GM21423 (cell line): Measurements from ENCODE around the gene HCN2.
"Not testable (repeated sequence)": the region's sequence is repeated elsewhere in the genome, so short reads cannot be mapped to it uniquely, and the experiment has no call there.

Experiments used
- ATAC-seq: cut with Tn5 transposase; IDR thresholded peaks from one replicate; pipeline ENCODE4 v1.9.1; 2021; ENCODE audit warnings: mild to moderate bottlenecking, moderate library complexity; ENCODE audit not compliant: unreplicated experiment

HCN2 gene

GRCh38 chr19:584240-585001 lies 5.3 kb upstream of the HCN2 start:
- ATAC-seq = no peak

DNA sequence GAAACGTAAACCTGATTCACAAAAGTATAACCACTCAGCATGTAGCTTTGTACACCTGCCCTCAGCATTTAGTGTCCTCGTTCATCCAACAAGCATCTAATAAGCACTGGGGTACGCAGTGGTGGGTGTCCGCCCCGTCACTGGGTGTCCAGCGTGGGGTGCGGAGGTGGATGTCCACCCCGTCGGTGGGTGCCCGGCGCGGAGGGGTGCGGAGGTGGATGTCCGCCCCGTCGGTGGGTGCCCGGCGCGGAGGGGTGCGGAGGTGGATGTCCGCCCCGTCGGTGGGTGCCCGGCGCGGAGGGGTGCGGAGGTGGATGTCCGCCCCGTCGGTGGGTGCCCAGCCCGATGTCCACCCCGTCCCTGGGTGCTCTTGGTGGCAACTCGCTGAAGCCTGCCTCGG lies 4.5 kb upstream of the HCN2 start:
- not testable (repeated sequence) for ATAC-seq

GRCh38 chr19:585551-586110 lies 4.0 kb upstream of the HCN2 start:
- ATAC-seq = no peak

DNA sequence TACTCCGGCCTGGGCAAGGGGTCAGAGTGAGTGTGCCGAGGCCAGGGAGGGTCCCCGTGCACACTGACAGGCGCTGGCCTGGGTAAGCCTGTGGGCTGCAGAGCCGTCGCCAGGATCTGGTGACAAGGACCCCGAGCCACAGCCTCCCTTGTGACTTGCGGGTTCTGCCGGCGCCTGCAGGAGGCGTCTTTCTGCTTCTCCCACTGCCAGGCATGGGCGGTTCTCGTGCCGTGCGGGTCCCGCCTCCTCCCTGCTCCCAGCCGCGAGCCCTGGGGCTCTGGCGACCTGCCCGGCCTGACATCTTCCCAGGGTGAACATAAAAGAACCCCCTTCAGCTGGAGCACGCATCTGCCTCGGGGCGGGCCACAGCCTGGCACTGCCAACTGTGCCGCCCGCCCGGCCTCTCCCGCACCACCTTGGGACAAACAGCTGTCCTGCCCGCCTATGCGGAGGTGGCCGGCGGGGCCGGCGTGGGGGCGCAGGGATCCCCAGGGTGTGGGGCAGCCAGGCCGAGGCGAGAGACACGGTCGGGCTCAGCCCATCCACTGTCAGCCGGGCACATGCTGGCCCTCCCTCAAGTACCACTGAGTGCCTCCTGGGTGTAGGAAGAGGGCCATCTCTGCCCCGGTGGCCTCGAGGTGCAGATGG lies 1.5 kb upstream of the HCN2 start:
- no peak for ATAC-seq

GRCh38 chr19:588741-589692 lies 664 bp upstream of the HCN2 start:
- no peak for ATAC-seq

DNA sequence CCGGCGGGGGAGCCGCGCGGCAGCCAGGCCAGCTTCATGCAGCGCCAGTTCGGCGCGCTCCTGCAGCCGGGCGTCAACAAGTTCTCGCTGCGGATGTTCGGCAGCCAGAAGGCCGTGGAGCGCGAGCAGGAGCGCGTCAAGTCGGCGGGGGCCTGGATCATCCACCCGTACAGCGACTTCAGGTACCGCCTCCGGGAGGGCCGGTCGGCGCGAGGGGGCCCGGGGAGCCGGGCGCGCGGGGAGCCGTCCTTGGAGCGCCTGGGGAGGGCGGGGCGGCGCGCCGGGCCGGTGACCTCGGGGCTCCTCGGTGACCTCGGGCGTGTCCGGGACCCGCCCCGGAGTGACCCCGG lies 690 bp downstream of the HCN2 start:
- no peak for ATAC-seq

DNA sequence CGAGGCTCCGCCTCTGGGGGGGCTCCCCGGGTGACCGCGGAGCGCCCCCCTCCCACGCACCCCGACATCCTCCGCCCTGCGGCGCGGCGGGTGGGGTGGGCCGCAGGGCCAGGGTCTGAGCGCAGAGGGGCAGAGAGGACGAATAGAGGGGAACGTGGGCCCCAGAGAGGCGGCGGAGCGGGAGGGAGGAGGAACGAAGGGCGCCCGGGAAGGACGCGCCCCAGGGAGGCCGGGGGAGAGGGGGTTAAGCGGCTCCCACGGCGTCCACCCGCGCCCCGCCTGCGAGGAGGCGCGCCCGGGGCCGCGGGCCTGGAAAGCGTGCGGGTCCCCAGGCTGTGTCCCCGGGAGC lies 1.0 kb downstream of the HCN2 start:
- no peak for ATAC-seq

GRCh38 chr19:591099-591958 lies 1.6 kb downstream of the HCN2 start:
- ATAC-seq = no peak

- ATAC-seq = no peak
Observed at GRCh38 chr19:592101-592500, 2.4 kb downstream of the HCN2 start.

- no peak for ATAC-seq
Observed at GRCh38 chr19:593055-593454, 3.4 kb downstream of the HCN2 start.

- ATAC-seq = no peak
Observed at GRCh38 chr19:593505-593904, 3.8 kb downstream of the HCN2 start.

DNA sequence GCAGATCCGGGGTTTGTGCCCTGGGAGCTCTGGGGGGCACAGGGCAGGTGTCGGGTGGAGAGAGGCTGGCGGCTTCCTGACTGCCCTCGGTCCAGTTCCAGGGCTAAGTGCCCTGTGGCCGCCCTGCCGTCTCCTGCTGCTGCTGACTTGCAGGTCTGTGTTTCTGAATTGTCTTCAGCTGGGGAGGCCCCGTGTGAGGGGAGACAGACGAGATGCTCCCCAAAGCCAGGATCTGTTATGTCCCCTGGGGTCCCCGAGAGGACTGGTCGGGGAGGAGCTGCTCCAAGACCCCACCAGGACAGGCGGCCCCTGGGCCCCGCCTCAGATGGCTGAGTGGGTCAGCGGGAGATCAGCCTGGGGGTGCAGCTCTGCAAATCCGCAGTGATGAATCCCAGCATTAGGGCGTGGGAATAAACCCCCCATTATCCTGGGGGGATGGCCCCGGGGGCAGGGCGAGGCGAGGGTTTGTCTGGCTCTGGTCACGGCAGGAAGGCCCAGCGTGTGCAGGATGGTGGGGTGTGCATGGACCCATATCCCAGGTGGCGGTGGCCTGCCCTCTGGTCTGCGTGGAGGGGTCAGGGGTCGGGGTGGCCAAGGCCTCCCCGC lies 4.7 kb downstream of the HCN2 start:
- no peak for ATAC-seq

DNA sequence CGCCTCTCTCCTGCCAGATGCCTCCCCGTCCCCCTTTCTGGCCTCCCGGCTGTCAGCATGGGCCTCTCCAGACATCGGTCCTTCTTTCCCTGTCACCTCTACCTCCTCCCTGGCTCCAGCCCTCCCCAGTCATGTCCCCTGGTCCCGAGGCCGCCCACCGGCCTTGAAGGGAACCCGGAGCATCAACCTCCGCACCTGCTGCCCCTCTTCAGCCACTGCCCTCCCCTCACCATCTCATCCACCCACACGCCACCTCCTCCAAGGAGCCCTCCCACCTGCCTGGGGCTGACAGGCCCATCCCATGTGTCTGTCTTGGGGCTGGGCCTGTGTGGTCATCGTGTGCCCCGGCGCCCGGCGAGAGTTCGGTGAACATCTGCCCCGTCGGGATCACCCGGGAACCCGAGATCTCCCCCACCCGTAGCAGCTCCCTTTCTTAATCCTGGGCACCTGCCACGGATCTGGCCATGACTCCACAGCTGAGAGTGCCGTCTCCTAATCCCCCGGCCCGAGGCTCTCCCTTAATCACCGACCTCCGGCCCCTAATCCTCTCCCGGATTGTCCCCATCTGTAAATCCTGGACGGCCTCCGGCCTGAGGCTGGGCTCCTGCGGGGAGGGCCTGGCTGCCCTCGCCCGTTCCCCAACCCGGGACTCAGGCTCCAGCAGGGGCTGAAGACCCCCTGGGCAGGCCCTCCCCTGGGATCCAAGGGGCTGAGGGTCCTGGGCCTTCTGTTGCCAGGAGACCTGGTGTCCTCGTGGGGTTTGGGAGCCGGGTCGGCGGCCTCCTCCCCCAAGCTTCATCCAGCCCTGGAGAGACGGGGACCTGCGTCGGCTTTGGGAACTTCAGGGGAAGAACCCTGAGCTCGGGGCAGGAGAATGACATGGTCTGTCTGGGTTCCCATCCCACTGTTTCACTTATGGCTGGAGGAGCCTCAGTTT lies 5.9 kb downstream of the HCN2 start:
- no peak for ATAC-seq

GRCh38 chr19:596263-596655 lies 6.6 kb downstream of the HCN2 start:
- no peak for ATAC-seq

DNA sequence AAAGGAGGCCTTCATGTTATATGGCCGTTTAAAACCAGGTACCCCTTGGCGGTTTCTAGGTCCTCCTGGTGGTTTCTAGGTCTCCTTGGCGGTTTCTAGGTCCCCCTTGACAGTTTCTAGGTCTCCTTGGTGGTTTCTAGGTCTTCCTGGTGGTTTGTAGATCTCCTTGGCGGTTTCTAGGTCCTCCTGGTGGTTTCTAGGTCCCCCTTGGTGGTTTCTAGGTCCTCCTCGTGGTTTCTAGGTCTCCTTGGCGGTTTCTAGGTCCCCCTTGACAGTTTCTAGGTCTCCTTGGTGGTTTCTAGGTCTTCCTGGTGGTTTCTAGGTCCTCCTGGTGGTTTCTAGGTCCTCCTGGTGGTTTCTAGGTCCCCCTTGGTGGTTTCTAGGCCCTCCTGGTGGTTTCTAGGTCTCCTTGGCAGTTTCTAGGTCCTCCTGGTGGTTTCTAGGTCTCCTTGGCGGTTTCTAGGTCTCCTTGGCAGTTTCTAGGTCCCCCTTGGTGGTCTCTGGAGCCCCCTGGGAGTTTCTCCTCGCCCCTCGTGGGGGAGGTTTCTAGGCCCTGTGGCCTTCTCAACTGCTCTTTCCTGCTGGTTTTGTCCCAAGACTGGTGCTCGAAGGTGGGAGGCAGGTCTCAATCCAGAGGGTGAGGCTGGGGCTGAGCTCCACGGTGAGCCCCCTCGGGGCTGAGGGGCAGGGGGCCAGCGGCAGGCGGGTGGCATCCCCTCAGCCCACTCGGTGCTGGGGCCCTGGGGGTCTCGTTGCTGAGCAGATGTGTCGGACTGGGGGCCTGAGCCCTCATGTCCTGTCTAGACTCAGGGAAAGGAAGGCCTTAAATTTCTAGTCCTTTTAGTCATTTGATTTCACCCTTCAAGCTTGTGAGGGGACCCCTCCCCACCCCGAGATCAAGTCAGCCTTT lies 8.0 kb downstream of the HCN2 start:
- no peak for ATAC-seq

GRCh38 chr19:601310-601709 lies 11.6 kb downstream of the HCN2 start:
- ATAC-seq = no peak

GRCh38 chr19:601790-602189 lies 12.1 kb downstream of the HCN2 start:
- ATAC-seq = no peak
